ENCODE data around the gene NAALADL2.

- TF ChIP-seq CTCF (conservative IDR thresholded peaks at IDR 0.05), result no peak
- TF ChIP-seq ZFX (IDR thresholded peaks at IDR 0.05), result no peak
These were observed 820.4 kb downstream of the NAALADL2 start for GRCh38 chr3:175679568-175679967.
